HG02678 (cell line): Measurements from ENCODE around the gene PGM5.

Source experiments
- ATAC-seq: cut with Tn5 transposase; IDR thresholded peaks from one replicate; pipeline ENCODE4 v1.9.1; 2021; ENCODE audit warnings: mild to moderate bottlenecking, moderate library complexity; ENCODE audit not compliant: unreplicated experiment

PGM5 gene

DNA sequence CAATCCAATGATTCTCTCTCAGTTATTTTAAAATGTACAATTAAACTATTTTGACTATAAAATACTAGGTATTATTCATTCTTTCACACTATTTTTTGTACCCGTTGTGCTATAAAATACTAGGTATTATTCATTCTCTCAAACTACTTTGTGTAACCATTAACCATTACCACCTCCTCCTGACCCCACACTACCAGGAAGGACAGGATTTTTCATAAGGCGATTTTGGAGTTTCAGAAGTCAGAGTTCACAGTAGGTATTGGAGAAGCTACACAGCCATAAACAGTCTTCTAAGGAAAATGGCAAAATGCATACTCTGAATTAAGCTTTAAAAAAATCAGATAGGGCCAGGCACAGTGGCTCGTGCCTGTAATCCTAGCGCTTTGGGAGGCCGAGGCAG is 219.4 kb downstream of the PGM5 start:
- ATAC-seq: no peak

DNA sequence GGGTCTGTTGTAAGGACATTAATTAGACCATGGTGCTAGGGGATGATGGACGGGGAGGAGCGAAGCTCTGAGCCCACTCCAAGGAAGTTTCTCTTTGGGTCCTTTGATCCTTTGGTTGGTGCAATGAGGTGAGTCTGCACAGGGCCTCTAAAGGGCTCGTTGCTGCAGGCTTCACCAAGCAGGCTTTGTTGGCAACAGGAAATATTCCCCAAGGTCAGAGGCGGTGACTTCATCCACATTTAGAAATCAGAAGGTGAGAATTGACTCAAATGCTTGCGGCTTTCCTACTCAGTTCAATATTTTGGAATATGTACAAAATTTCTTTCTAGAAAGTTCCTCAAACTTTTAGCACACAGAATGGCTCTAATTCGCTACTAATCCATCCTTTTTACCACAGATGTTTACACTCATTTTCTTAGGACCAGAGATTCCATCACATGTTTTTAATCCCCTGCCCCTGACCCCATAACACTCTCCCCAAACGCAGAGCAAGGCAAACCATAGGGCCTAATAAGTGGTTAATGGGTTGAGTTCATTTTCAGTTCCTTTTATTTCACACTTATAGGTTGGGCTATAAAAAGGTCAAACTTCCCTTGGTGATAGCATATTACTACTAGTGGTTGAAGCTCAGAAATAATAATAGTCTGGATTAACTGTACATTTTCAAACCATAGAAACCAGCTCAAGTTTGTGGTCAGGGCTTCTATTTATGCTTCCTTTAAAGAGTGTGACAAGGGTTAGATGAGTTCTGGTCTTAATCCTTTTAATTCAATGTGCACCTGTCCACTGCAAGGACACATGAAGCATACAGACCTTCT is 221.6 kb downstream of the PGM5 start:
- peak; percentile 88 for ATAC-seq
